Measurements from ENCODE around the gene CORIN. TPM values are rescaled to one million over a fixed set of nuclear protein-coding genes. Genes with fewer than 3 reads are reported as not detected.

CORIN gene
- total RNA-seq, 1 experiment from 2014 or later = 0.03 TPM

- DNase-seq (ENCODE audit: low read depth, low spot score) = peak; percentile 52
- in situ Hi-C loops (cut with HindIII; ENCODE audit: low pct_unique_long_range_greater_than_20kb, low sequenced_read_pairs) = no loop called here
Measured at GRCh38 chr4:47839259-47839658, 1.4 kb upstream of the CORIN start.

- in situ Hi-C loops (cut with HindIII; ENCODE audit: low pct_unique_long_range_greater_than_20kb, low sequenced_read_pairs) = no loop called here
- no peak for DNase-seq (ENCODE audit: low read depth, low spot score)
Measured at GRCh38 chr4:47838445-47838844, 578 bp upstream of the CORIN start.

- in situ Hi-C loops (cut with HindIII; ENCODE audit: low pct_unique_long_range_greater_than_20kb, low sequenced_read_pairs) = no loop called here
- no peak for DNase-seq (ENCODE audit: low read depth, low spot score)
Measured at GRCh38 chr4:47837094-47837907, 566 bp downstream of the CORIN start.

- in situ Hi-C loops (cut with HindIII; ENCODE audit: low pct_unique_long_range_greater_than_20kb, low sequenced_read_pairs) = no loop called here
- DNase-seq (ENCODE audit: low read depth, low spot score) = peak; percentile 86
Measured at GRCh38 chr4:47836641-47837093, 1.2 kb downstream of the CORIN start.

GRCh38 chr4:47835494-47835893 is 2.4 kb downstream of the CORIN start:
- in situ Hi-C loops (cut with HindIII; ENCODE audit: low pct_unique_long_range_greater_than_20kb, low sequenced_read_pairs) = no loop called here
- DNase-seq (ENCODE audit: low read depth, low spot score) = no peak

- DNase-seq (ENCODE audit: low read depth, low spot score) = no peak
- in situ Hi-C loops (cut with HindIII; ENCODE audit: low pct_unique_long_range_greater_than_20kb, low sequenced_read_pairs) = no loop called here
Measured at GRCh38 chr4:47831026-47831679, 6.7 kb downstream of the CORIN start.

GRCh38 chr4:47830265-47831025 is 7.4 kb downstream of the CORIN start:
- no peak for DNase-seq (ENCODE audit: low read depth, low spot score)
- in situ Hi-C loops (cut with HindIII; ENCODE audit: low pct_unique_long_range_greater_than_20kb, low sequenced_read_pairs) = no loop called here

- in situ Hi-C loops (cut with HindIII; ENCODE audit: low pct_unique_long_range_greater_than_20kb, low sequenced_read_pairs) = no loop called here
- no peak for DNase-seq (ENCODE audit: low read depth, low spot score)
Measured at GRCh38 chr4:47829438-47829837, 8.4 kb downstream of the CORIN start.

- no peak for DNase-seq (ENCODE audit: low read depth, low spot score)
- in situ Hi-C loops (cut with HindIII; ENCODE audit: low pct_unique_long_range_greater_than_20kb, low sequenced_read_pairs) = no loop called here
Measured at GRCh38 chr4:47827343-47828047, 10.4 kb downstream of the CORIN start.

- in situ Hi-C loops (cut with HindIII; ENCODE audit: low pct_unique_long_range_greater_than_20kb, low sequenced_read_pairs) = no loop called here
- no peak for DNase-seq (ENCODE audit: low read depth, low spot score)
Measured at GRCh38 chr4:47824840-47825239, 13.0 kb downstream of the CORIN start.

- in situ Hi-C loops (cut with HindIII; ENCODE audit: low pct_unique_long_range_greater_than_20kb, low sequenced_read_pairs) = no loop called here
- DNase-seq (ENCODE audit: low read depth, low spot score) = no peak
Measured at GRCh38 chr4:47819178-47819577, 18.7 kb downstream of the CORIN start.

GRCh38 chr4:47817275-47817674 is 20.6 kb downstream of the CORIN start:
- in situ Hi-C loops (cut with HindIII; ENCODE audit: low pct_unique_long_range_greater_than_20kb, low sequenced_read_pairs) = no loop called here
- no peak for DNase-seq (ENCODE audit: low read depth, low spot score)

- no peak for DNase-seq (ENCODE audit: low read depth, low spot score)
- in situ Hi-C loops (cut with HindIII; ENCODE audit: low pct_unique_long_range_greater_than_20kb, low sequenced_read_pairs) = no loop called here
Measured at GRCh38 chr4:47816748-47817147, 21.1 kb downstream of the CORIN start.

- in situ Hi-C loops (cut with HindIII; ENCODE audit: low pct_unique_long_range_greater_than_20kb, low sequenced_read_pairs) = no loop called here
- no peak for DNase-seq (ENCODE audit: low read depth, low spot score)
Measured at GRCh38 chr4:47814618-47815295, 23.1 kb downstream of the CORIN start.

- in situ Hi-C loops (cut with HindIII; ENCODE audit: low pct_unique_long_range_greater_than_20kb, low sequenced_read_pairs) = no loop called here
- DNase-seq (ENCODE audit: low read depth, low spot score) = no peak
Measured at GRCh38 chr4:47809654-47810203, 28.1 kb downstream of the CORIN start.

GRCh38 chr4:47804598-47804997 is 33.3 kb downstream of the CORIN start:
- in situ Hi-C loops (cut with HindIII; ENCODE audit: low pct_unique_long_range_greater_than_20kb, low sequenced_read_pairs) = no loop called here
- no peak for DNase-seq (ENCODE audit: low read depth, low spot score)

GRCh38 chr4:47801481-47802002 is 36.3 kb downstream of the CORIN start:
- in situ Hi-C loops (cut with HindIII; ENCODE audit: low pct_unique_long_range_greater_than_20kb, low sequenced_read_pairs) = no loop called here
- no peak for DNase-seq (ENCODE audit: low read depth, low spot score)

All from SK-MEL-5 (cell line).